Neural crest cell (in vitro differentiated cells): ENCODE results near the gene ARID3C. TPM values are rescaled to one million over a fixed set of nuclear protein-coding genes. Genes with fewer than 3 reads are reported as not detected.
A peak's percentile ranks its signal among the peaks of the same experiment; 100 is the strongest.
"Not testable (repeated sequence)": the region's sequence is repeated elsewhere in the genome, so short reads cannot be mapped to it uniquely, and the experiment has no call there.

ENCODE experiments used
- DNase-seq: peaks from one replicate; pipeline ENCODE4 v3.0.0; 2021; ENCODE audit warnings: low read depth, mixed read lengths, low spot score
- H3K27ac Mint-ChIP-seq: one replicate; pipeline ENCODE4 v1.8.0; 2021; ENCODE audit warnings: mild to moderate bottlenecking, mixed read lengths; ENCODE audit not compliant: unreplicated experiment
- H3K27me3 Mint-ChIP-seq: 2 replicates; pipeline ENCODE4 v1.8.0; 2021; ENCODE audit warnings: low read depth, mild to moderate bottlenecking, mixed read lengths
- H3K36me3 Mint-ChIP-seq: 2 replicates; pipeline ENCODE4 v1.8.0; 2021; ENCODE audit warnings: low read depth, mild to moderate bottlenecking, mixed read lengths
- H3K4me1 Mint-ChIP-seq: 2 replicates; pipeline ENCODE4 v1.8.0; 2021; ENCODE audit warnings: mixed read lengths
- H3K4me3 Mint-ChIP-seq: one replicate; pipeline ENCODE4 v1.8.0; 2021; ENCODE audit warnings: mild to moderate bottlenecking, mixed read lengths
- H3K9me3 Mint-ChIP-seq: 2 replicates; pipeline ENCODE4 v1.8.0; 2021; ENCODE audit warnings: mixed read lengths
- CTCF ChIP-seq: fragments of 200-600 bp; sonication (generic); conservative IDR thresholded peaks from 2 replicates; pipeline ENCODE4 v1.5.0; 2021; ENCODE audit warnings: antibody characterized with exemption, mild to moderate bottlenecking
- total RNA-seq: library from RNA; stranded (reverse); gene quantifications from 2 replicates; pipeline ENCODE4 v1.2.1, GENCODE V29; 2021

ARID3C gene
- total RNA-seq, 1 donor from 2014 or later: 0.68 TPM

GRCh38 chr9:34644766-34645314 is 16.0 kb upstream of the ARID3C start:
- TF ChIP-seq CTCF: no peak
- Mint-ChIP-seq H3K9me3 (peaks cover 2% of the 10 kb centered on the region), H3K36me3 (peaks cover 10% of the 10 kb centered on the region), H3K4me1 (peaks cover 34% of the 10 kb centered on the region), H3K27me3 (no peaks in the 10 kb centered on the region), H3K27ac (no peak overlapping the region), H3K4me3 (peak overlapping the region; percentile 59)
- DNase-seq: no peak

- TF ChIP-seq CTCF: no peak
- no peak for DNase-seq
These were observed 13.8 kb upstream of the ARID3C start for GRCh38 chr9:34642679-34643078.

GRCh38 chr9:34639322-34639721 is 10.5 kb upstream of the ARID3C start:
- DNase-seq, H3K9me3 Mint-ChIP-seq: not testable (repeated sequence)

More at GRCh38 chr9:34642679-34643078, 13.8 kb upstream of the ARID3C start:
- H3K36me3 Mint-ChIP-seq: no peaks in the 10 kb centered on the region
- H3K9me3 Mint-ChIP-seq: peaks cover 2% of the 10 kb centered on the region
- H3K4me1 Mint-ChIP-seq: peaks cover 33% of the 10 kb centered on the region
- H3K27me3 Mint-ChIP-seq: no peaks in the 10 kb centered on the region
- no peak overlapping the region for H3K27ac Mint-ChIP-seq
- H3K4me3 Mint-ChIP-seq: peak overlapping the region; percentile 57

DNA sequence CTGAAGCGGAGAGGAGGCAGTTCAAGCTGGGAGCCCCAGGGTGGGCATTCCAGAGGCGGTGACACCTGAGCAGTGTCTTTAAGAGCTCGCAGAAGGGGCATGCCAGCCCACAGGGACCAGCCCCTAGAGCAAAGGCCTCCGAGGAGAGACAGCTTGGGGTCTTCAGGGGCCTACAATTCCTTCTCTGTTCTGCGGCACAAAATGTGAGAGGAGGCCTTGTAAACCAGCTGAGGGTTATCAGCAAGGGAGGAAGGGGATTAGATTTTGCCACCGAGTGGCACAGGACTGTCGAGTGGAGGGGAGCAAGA is 9.2 kb upstream of the ARID3C start:
- DNase-seq: no peak
- Mint-ChIP-seq H3K27me3 (peaks cover 2% of the 10 kb centered on the region), H3K9me3 (peaks cover 2% of the 10 kb centered on the region), H3K27ac (peak overlapping the region; percentile 29), H3K4me1 (peaks cover 39% of the 10 kb centered on the region), H3K36me3 (peaks cover 5% of the 10 kb centered on the region), H3K4me3 (peak overlapping the region; percentile 89)
- no peak for TF ChIP-seq CTCF

More at GRCh38 chr9:34639322-34639721, 10.5 kb upstream of the ARID3C start:
- not testable (repeated sequence) for H3K27me3 Mint-ChIP-seq, H3K27ac Mint-ChIP-seq, H3K36me3 Mint-ChIP-seq
- Mint-ChIP-seq H3K4me1 (peaks cover 32% of the 10 kb centered on the region), H3K4me3 (peak overlapping the region; percentile 54)

GRCh38 chr9:34637356-34638137 is 8.7 kb upstream of the ARID3C start, which contains the start of gene SIGMAR1:
Gene SIGMAR1 (minus strand): TSS chr9:34637787. CDS start chr9:34637697, 90 bp downstream.
- TF ChIP-seq CTCF: no peak
- Mint-ChIP-seq H3K4me3 (peak within 1 kb of the TSS; percentile 91), H3K36me3 (peaks cover 5% of the 10 kb centered on the region), H3K27me3 (peaks cover 5% of the 10 kb centered on the region), H3K9me3 (peaks cover 2% of the 10 kb centered on the region), H3K4me1 (peaks cover 39% of the 10 kb centered on the region), H3K27ac (peak within 1 kb of the TSS; percentile 75)
- DNase-seq: peak; percentile 95

GRCh38 chr9:34636791-34637355 is 8.0 kb upstream of the ARID3C start:
- no peak for TF ChIP-seq CTCF
- Mint-ChIP-seq H3K9me3 (peaks cover 2% of the 10 kb centered on the region), H3K27me3 (peaks cover 11% of the 10 kb centered on the region), H3K36me3 (peaks cover 5% of the 10 kb centered on the region), H3K4me3 (peak overlapping the region; percentile 91), H3K27ac (peak overlapping the region; percentile 75), H3K4me1 (peaks cover 39% of the 10 kb centered on the region)
- no peak for DNase-seq
